ENCODE data around the gene PCOLCE2.

DNA sequence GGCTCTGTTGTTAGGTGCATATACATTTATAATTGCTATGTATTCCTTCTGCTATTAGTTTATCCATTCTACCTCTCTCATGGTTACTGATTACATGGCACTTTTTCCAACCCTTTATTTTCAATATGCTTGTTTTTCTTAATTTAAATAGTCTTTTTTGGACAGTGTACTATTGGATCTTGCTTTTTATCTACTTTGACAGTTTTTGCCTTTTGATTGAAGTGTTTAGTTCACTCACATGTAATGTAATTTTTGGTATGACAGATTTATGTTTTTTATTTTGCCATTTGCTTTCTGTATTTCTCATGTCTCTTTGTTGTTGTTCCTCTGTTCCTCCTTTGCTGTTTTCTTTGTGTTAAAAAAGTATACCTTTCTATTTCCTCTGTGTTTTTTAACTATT, 120.5 kb downstream of the PCOLCE2 start:
- TF ChIP-seq, protein P1, sequence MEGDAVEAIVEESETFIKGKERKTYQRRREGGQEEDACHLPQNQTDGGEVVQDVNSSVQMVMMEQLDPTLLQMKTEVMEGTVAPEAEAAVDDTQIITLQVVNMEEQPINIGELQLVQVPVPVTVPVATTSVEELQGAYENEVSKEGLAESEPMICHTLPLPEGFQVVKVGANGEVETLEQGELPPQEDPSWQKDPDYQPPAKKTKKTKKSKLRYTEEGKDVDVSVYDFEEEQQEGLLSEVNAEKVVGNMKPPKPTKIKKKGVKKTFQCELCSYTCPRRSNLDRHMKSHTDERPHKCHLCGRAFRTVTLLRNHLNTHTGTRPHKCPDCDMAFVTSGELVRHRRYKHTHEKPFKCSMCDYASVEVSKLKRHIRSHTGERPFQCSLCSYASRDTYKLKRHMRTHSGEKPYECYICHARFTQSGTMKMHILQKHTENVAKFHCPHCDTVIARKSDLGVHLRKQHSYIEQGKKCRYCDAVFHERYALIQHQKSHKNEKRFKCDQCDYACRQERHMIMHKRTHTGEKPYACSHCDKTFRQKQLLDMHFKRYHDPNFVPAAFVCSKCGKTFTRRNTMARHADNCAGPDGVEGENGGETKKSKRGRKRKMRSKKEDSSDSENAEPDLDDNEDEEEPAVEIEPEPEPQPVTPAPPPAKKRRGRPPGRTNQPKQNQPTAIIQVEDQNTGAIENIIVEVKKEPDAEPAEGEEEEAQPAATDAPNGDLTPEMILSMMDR (IDR thresholded peaks at IDR 0.05): no peak
- TF ChIP-seq EZH2 (IDR thresholded peaks at IDR 0.05) (no peak), EZH2phosphoT487 (IDR thresholded peaks at IDR 0.05) (no peak)
